SK-N-MC (cell line): ENCODE results near the gene THTPA.

Source experiments
- EZH2 ChIP-seq: fragments of 200-600 bp; sonication (generic); IDR thresholded peaks from one replicate; pipeline ENCODE4 v1.6.1; 2017; ENCODE audit warnings: antibody characterized with exemption
- FOXP2 ChIP-seq: optimal IDR thresholded peaks from 2 replicates; pipeline ENCODE3; 2011; ENCODE audit warnings: mild to moderate bottlenecking, moderate library complexity; ENCODE audit not compliant: insufficient read depth; ENCODE audit errors: extremely low read length, control extremely low read depth
- POLR2AphosphoS5 ChIP-seq: IDR thresholded peaks from 2 replicates; pipeline ENCODE4 v1.6.1; 2012; ENCODE audit warnings: mild to moderate bottlenecking, low read depth, low read length, borderline replicate concordance

DNA sequence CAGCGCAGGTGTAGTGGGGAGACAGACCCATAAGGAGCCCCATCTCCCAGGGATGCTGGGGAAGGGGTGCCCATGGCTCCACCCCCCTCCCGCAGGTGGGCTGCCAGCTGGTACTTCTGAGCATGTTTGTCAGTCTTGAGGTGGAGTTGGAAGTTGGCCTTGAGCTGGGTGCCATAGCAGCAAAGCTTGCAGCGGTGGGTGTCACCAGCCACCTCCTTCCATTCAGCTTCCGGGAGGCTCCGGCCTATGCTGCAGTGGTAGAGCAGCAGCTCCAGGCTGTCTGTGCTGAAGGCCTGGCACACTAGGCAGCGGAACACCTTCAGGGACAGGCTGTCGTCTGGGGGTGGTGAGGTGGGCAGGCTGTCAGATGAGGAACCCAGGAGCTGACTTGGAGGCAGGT, 23.4 kb upstream of the THTPA start:
- TF ChIP-seq POLR2AphosphoS5 (no peak), EZH2 (no peak), FOXP2 (no peak)
